H1 (cell line): ENCODE measurements around the gene LMTK2. TPM values are rescaled to one million over a fixed set of nuclear protein-coding genes. Genes with fewer than 3 reads are reported as not detected.

Source experiments
- CTCF ChIA-PET: fragments of 300-600 bp; sonication (Branson Sonifier 250); formaldehyde crosslinking; loops from one replicate; lab custom pipeline; 2021; ENCODE audit not compliant: partially characterized antibody; lab: Charles Lee
- POLR2A ChIA-PET: fragments of 300-600 bp; sonication (Branson Sonifier 250); formaldehyde crosslinking; loops from one replicate; lab custom pipeline; 2021; ENCODE audit warnings: inconsistent platforms; ENCODE audit not compliant: partially characterized antibody; lab: Charles Lee
- DNase-seq, 2 experiments: peaks; one replicate each; pipeline versions ENCODE4 v3.0.0 to v3.0.0-alpha.2; 2010 to 2022; ENCODE audit warnings: low spot score in 2 of 2, low read depth in 1 of 2, mixed read lengths in 1 of 2
- FAIRE-seq: peaks from 2 replicates; lab custom pipeline; 2011; peaks lifted over from hg19 to GRCh38; lab: Jason Lieb, UNC
- H2AFZ ChIP-seq: 2 replicates; pipeline ENCODE4 v1.8.1; 2012; ENCODE audit warnings: low read length, inconsistent platforms
- H2AK5ac ChIP-seq: 2 replicates; pipeline ENCODE4 v1.6.1; 2013; ENCODE audit warnings: low read depth, low read length
- H2BK120ac ChIP-seq: replicated peaks from 2 replicates; pipeline ENCODE3; 2013; ENCODE audit warnings: low read depth, low read length, inconsistent platforms
- H2BK12ac ChIP-seq: 2 replicates; pipeline ENCODE4 v1.6.1; 2013; ENCODE audit warnings: low read depth, low read length
- H2BK15ac ChIP-seq: 2 replicates; pipeline ENCODE4 v1.6.1; 2013; ENCODE audit warnings: low read length
- H2BK20ac ChIP-seq: 2 replicates; pipeline ENCODE4 v1.6.1; 2013; ENCODE audit warnings: low read length
- H2BK5ac ChIP-seq: 2 replicates; pipeline ENCODE4 v1.6.1; 2013; ENCODE audit warnings: low read depth, low read length
- H3K14ac ChIP-seq: 2 replicates; pipeline ENCODE4 v1.6.1; 2013; ENCODE audit warnings: inconsistent platforms; ENCODE audit not compliant: insufficient read length
- H3K18ac ChIP-seq: 2 replicates; pipeline ENCODE4 v1.6.1; 2013; ENCODE audit warnings: low read length; ENCODE audit errors: extremely low read depth
- H3K23ac ChIP-seq: 2 replicates; pipeline ENCODE4 v1.6.1; 2013; ENCODE audit warnings: inconsistent platforms; ENCODE audit not compliant: insufficient read length
- H3K23me2 ChIP-seq: 2 replicates; pipeline ENCODE4 v1.6.1; 2013; ENCODE audit warnings: low read depth, low read length
- H3K27ac ChIP-seq: 2 replicates; pipeline ENCODE4 v1.6.1; 2011; ENCODE audit warnings: low read depth, low read length, inconsistent platforms
- H3K27me3 ChIP-seq, 4 experiments: replicated peaks in 1 of 4; 1 replicate in 1 of 4; 2 replicates in 3 of 4; pipeline versions ENCODE4 v1.6.1 to v1.8.1; 2011 to 2013; ENCODE audit warnings: low read length in 3 of 4, mild to moderate bottlenecking in 3 of 4, inconsistent platforms in 2 of 4, mixed read lengths in 2 of 4, moderate library complexity in 1 of 4; ENCODE audit not compliant: control insufficient read depth in 3 of 4, insufficient read depth in 3 of 4; ENCODE audit errors: extremely low read depth in 1 of 4
- H3K36me3 ChIP-seq, 4 experiments: 2 replicates each; pipeline versions ENCODE4 v1.6.1 to v1.8.1; 2011 to 2013; ENCODE audit warnings: mild to moderate bottlenecking in 4 of 4, low read length in 3 of 4, moderate library complexity in 2 of 4, control low read depth in 1 of 4, inconsistent platforms in 1 of 4; ENCODE audit not compliant: insufficient read depth in 4 of 4, control insufficient read depth in 2 of 4
- H3K4ac ChIP-seq: replicated peaks from 2 replicates; pipeline ENCODE3; 2013; ENCODE audit warnings: low read length, low read depth, mixed read lengths, inconsistent platforms; ENCODE audit not compliant: insufficient read length
- H3K4me1 ChIP-seq, 4 experiments: replicated peaks in 1 of 4; 1 replicate in 1 of 4; 2 replicates in 3 of 4; pipeline versions ENCODE4 v1.6.1 to v1.8.1; 2011 to 2013; ENCODE audit warnings: low read length in 3 of 4, inconsistent platforms in 2 of 4, mixed read lengths in 1 of 4; ENCODE audit not compliant: insufficient read depth in 4 of 4, control insufficient read depth in 3 of 4
- H3K4me2 ChIP-seq, 2 experiments: 2 replicates each; pipeline versions ENCODE4 v1.6.1 to v1.8.1; 2011 to 2013; ENCODE audit warnings: low read depth in 2 of 2, low read length in 2 of 2, control low read depth in 1 of 2, inconsistent platforms in 1 of 2, mild to moderate bottlenecking in 1 of 2; ENCODE audit not compliant: insufficient read depth in 1 of 2
- H3K4me3 ChIP-seq, 4 experiments: fragments of 200-600, 300-600 bp in 1 of 4; sonication (generic), shearing (Covaris generic), sonication (Bioruptor Twin) in 1 of 4; 2 replicates each; pipeline versions ENCODE4 v1.5.1 to v1.8.1; 2011 to 2016; ENCODE audit warnings: low read length in 4 of 4, low read depth in 3 of 4, control low read depth in 2 of 4, inconsistent platforms in 2 of 4, mild to moderate bottlenecking in 2 of 4, mixed read lengths in 1 of 4, moderate library complexity in 1 of 4; ENCODE audit not compliant: insufficient read depth in 2 of 4; ENCODE audit errors: extremely low read depth in 1 of 4
- H3K56ac ChIP-seq: replicated peaks from 2 replicates; pipeline ENCODE3; 2013; ENCODE audit warnings: low read depth, mild to moderate bottlenecking, mixed read lengths, low read length, inconsistent platforms; ENCODE audit not compliant: insufficient read length
- H3K79me1 ChIP-seq: 2 replicates; pipeline ENCODE4 v1.6.1; 2013; ENCODE audit warnings: low read depth, low read length, control low read depth
- H3K79me2 ChIP-seq, 2 experiments: 2 replicates each; pipeline versions ENCODE4 v1.6.1 to v1.8.1; 2012 to 2013; ENCODE audit warnings: low read length in 2 of 2, mild to moderate bottlenecking in 2 of 2, inconsistent platforms in 1 of 2; ENCODE audit not compliant: insufficient read depth in 2 of 2, control insufficient read depth in 1 of 2
- H3K9ac ChIP-seq, 4 experiments: replicated peaks in 1 of 4; 1 replicate in 1 of 4; 2 replicates in 3 of 4; pipeline versions ENCODE4 v1.6.1 to v1.8.1; 2011 to 2013; ENCODE audit warnings: low read depth in 3 of 4, low read length in 3 of 4, control low read depth in 2 of 4, mild to moderate bottlenecking in 2 of 4, moderate library complexity in 2 of 4, inconsistent platforms in 1 of 4; ENCODE audit errors: extremely low read depth in 1 of 4
- H3K9me3 ChIP-seq, 2 experiments: 2 replicates each; pipeline versions ENCODE4 v1.6.1 to v1.8.1; 2012 to 2013; ENCODE audit warnings: mild to moderate bottlenecking in 2 of 2, moderate library complexity in 2 of 2, control low read depth in 1 of 2, inconsistent platforms in 1 of 2, low read depth in 1 of 2, low read length in 1 of 2, mixed read lengths in 1 of 2; ENCODE audit not compliant: insufficient read depth in 2 of 2
- H4K20me1 ChIP-seq, 2 experiments: replicated peaks in 1 of 2; 2 replicates each; pipeline versions ENCODE3 to v1.8.1; 2011 to 2013; ENCODE audit warnings: inconsistent platforms in 2 of 2, low read length in 2 of 2, mild to moderate bottlenecking in 1 of 2; ENCODE audit not compliant: insufficient read depth in 2 of 2, control insufficient read depth in 1 of 2
- H4K5ac ChIP-seq: 2 replicates; pipeline ENCODE4 v1.6.1; 2013; ENCODE audit warnings: low read length, low read depth, mixed read lengths, inconsistent platforms; ENCODE audit not compliant: insufficient read length
- H4K8ac ChIP-seq: 2 replicates; pipeline ENCODE4 v1.8.0; 2013; ENCODE audit warnings: mild to moderate bottlenecking, moderate library complexity, low read length, inconsistent platforms; ENCODE audit not compliant: insufficient read depth; ENCODE audit errors: extremely low read depth
- H4K91ac ChIP-seq: replicated peaks from 2 replicates; pipeline ENCODE3; 2013; ENCODE audit warnings: low read length, mixed read lengths, inconsistent platforms; ENCODE audit not compliant: insufficient read length
- CHD2 ChIP-seq: IDR thresholded peaks from 2 replicates; pipeline ENCODE4 v1.6.1; 2012; ENCODE audit warnings: low read length, improper control_type of control experiment
- GABPA ChIP-seq: IDR thresholded peaks from 2 replicates; pipeline ENCODE4 v1.6.1; 2011; ENCODE audit warnings: mild to moderate bottlenecking, low read length, moderate library complexity, borderline replicate concordance; ENCODE audit not compliant: insufficient read depth
- GTF2F1 ChIP-seq: IDR thresholded peaks from 2 replicates; pipeline ENCODE4 v1.6.1; 2012; ENCODE audit warnings: low read depth, low read length, improper control_type of control experiment, borderline replicate concordance
- KDM4A ChIP-seq: IDR thresholded peaks from one replicate; pipeline ENCODE4 v1.7.1; 2012; ENCODE audit warnings: low read depth, mild to moderate bottlenecking, moderate library complexity, low read length, inconsistent platforms; ENCODE audit not compliant: severe bottlenecking
- MAX ChIP-seq: IDR thresholded peaks from 2 replicates; pipeline ENCODE4 v1.6.1; 2012; ENCODE audit warnings: inconsistent platforms
- POU5F1 ChIP-seq: IDR thresholded peaks from 2 replicates; pipeline ENCODE4 v1.6.1; 2011; ENCODE audit warnings: low read depth, mild to moderate bottlenecking, low read length, moderate library complexity
- RBBP5 ChIP-seq: IDR thresholded peaks from 2 replicates; pipeline ENCODE4 v1.7.1; 2012; ENCODE audit warnings: low read depth, mild to moderate bottlenecking, inconsistent platforms, low read length, moderate library complexity, borderline replicate concordance
- TCF12 ChIP-seq: IDR thresholded peaks from 2 replicates; pipeline ENCODE4 v1.6.1; 2011; ENCODE audit warnings: low read depth, mild to moderate bottlenecking, low read length
- ZNF274 ChIP-seq: IDR thresholded peaks from 2 replicates; pipeline ENCODE4 v1.7.0; 2012; ENCODE audit warnings: low read length, borderline replicate concordance; ENCODE audit errors: extremely low read depth
- WGBS, 2 experiments: shearing (Covaris generic) in 1 of 2; methylation state at CpG; one replicate each; pipeline versions ENCODE4 v1.1.6 to v1.1.7; 2013 to 2015; ENCODE audit warnings: low lambda C conversion rate in 2 of 2, mixed read lengths in 2 of 2, inconsistent platforms in 1 of 2, low coverage in 1 of 2, missing lambda C conversion rate in 1 of 2; ENCODE audit not compliant: insufficient replicate concordance in 2 of 2, insufficient coverage in 1 of 2, insufficient read length in 1 of 2; ENCODE audit errors: extremely low coverage in 1 of 2, missing lambda C conversion rate in 1 of 2; 5-methylcytosine and 5-hydroxymethylcytosine counted together
- long read RNA-seq, 2 experiments: library from RNA in 1 of 2; library from capped mRNA in 1 of 2; stranded (forward); transcript quantifications; one replicate each; pipeline ENCODE4 v2.0.0, GENCODE V29; 2021; ENCODE audit warnings: inconsistent platforms in 1 of 2
- polyA minus RNA-seq, 3 experiments: library from RNA; depleted of rRNA, polyadenylated mRNA; stranded (reverse); fragments of >200 nt; gene quantifications; 1 replicate in 2 of 3; 2 replicates in 1 of 3; pipeline ENCODE4 v1.2.3, GENCODE V29; 2011
- polyA plus RNA-seq, 7 experiments: library from polyadenylated mRNA; depleted of rRNA in 3 of 7; stranded (reverse) in 5 of 7; unstranded in 2 of 7; fragments of >200 nt in 5 of 7; fragments of 200-250 nt in 2 of 7; gene quantifications; 1 replicate in 5 of 7; 2 replicates in 1 of 7; 4 replicates in 1 of 7; pipeline versions ENCODE4 v1.2.1 to v1.2.3, GENCODE V29; 2011 to 2013; ENCODE audit warnings: missing spikeins in 2 of 7, mixed read lengths in 2 of 7
- total RNA-seq: library from RNA; stranded (reverse); fragmentation: NEBNext Ultra II Directional; extraction: Animal tissue kit (Norgen Biotek cat#: 25700); gene quantifications from 2 replicates; pipeline ENCODE4 v1.2.1, GENCODE V29; 2021

The LMTK2 gene
- total RNA-seq (26.8 and 30.7 TPM in 2 replicates), polyA plus RNA-seq (2011; rRNA removed) (9.7 and 11.3 TPM in 2 replicates), polyA minus RNA-seq (2011; rRNA and poly(A)+ RNA removed) (18.6 and 20.3 TPM in 2 replicates)
- polyA plus RNA-seq (2011; cell fraction: cytosol; rRNA removed): 8.8 TPM
- 15.7 TPM for polyA plus RNA-seq (2011; cell fraction: nucleus; rRNA removed)
- 11.1 to 13.4 TPM (median 12.7 TPM) in 4 replicates for polyA plus RNA-seq (2012, experiment 1 of 2)
- polyA plus RNA-seq (2012, experiment 2 of 2): 3.1 TPM
- 17.8 TPM for polyA plus RNA-seq (2013, experiment 1 of 2)
- polyA plus RNA-seq (2013, experiment 2 of 2): 19.3 TPM
- polyA minus RNA-seq (2011; cell fraction: cytosol; rRNA and poly(A)+ RNA removed): 17.8 TPM
- 20.2 TPM for polyA minus RNA-seq (2011; cell fraction: nucleus; rRNA and poly(A)+ RNA removed)
- long read RNA-seq, experiment 1, partial matches to known transcripts: 2 of 13 reads
- long read RNA-seq, experiment 1, other reads (novel, unspliced or antisense): 11 of 13 reads
- long read RNA-seq, experiment 2: 0 reads

DNA sequence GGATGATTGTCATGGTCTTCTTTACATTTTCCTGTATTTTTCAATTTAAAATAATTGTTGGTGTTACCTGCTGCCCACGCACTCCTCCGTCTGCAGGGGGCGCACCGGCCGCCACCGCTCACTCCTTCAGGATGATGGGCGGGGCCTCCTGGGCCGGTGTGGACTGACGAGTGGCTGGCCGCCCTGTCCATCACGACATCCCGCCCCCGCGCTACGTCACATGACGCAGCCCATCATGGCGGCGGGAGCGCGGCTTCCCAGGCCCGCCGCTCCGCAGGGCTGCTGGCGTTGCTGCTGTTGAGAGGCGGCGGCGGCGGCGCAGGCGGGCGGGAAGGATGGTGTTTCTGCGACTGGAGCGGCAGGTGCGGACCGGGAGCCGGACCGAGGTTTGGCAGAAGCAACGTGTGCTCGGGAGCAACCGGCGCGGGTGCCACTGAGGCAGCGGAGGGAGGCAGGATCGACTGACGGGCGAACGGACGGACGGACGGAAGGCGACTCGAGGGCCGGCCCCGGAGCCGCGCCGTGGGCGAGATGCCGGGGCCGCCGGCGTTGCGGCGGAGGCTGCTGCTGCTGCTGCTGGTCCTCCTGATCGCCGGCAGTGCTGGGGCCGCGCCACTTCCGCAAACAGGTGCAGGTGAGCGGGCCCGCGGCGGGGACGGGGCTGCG, at the start of gene LMTK2:
Gene LMTK2 (plus strand): TSS at position 216 of the 666 bp plus-strand sequence. CDS start 316 bp downstream, at position 532.
- Histone ChIP-seq H2BK120ac (no peak within 1 kb of the TSS), H3K4me2 (peak within 1 kb of the TSS; percentile 83 to 88), H2AK5ac (no peak within 1 kb of the TSS), H3K4ac (no peak within 1 kb of the TSS), H3K36me3 (no peaks in the 10 kb centered on the region), H4K20me1 (peaks cover 3 to 5% of the 10 kb centered on the region in 2 experiments), H2BK5ac (peak within 1 kb of the TSS; percentile 68; the same call in 1 of the 2 replicates), H2AFZ (peak within 1 kb of the TSS; percentile 71; the same call in 1 of the 2 replicates), H3K9ac (peak within 1 kb of the TSS; percentile 71 to 95 (median 76)), H3K9me3 (peaks cover 2 to 6% of the 10 kb centered on the region in 2 experiments; a peak in 3 of 4 replicates), H4K5ac (peak within 1 kb of the TSS; percentile 80), H4K8ac (peak within 1 kb of the TSS; percentile 95; the same call in 1 of the 2 replicates), H3K56ac (peak within 1 kb of the TSS; percentile 62), H2BK12ac (no peak within 1 kb of the TSS), H2BK15ac (no peak within 1 kb of the TSS; the same call in 1 of the 2 replicates), H3K18ac (no peak within 1 kb of the TSS; the same call in 1 of the 2 replicates), H3K79me2 (peaks cover 4 to 44% of the 10 kb centered on the region in 2 experiments; a peak in 3 of 4 replicates), H3K79me1 (no peaks in the 10 kb centered on the region; the same call in 1 of the 2 replicates), H4K91ac (no peak within 1 kb of the TSS), H3K14ac (no peak within 1 kb of the TSS), H3K4me1 (peaks cover 2 to 11% (median 6%) of the 10 kb centered on the region in 4 experiments; a peak in 5 of 7 replicates), H3K27ac (peak within 1 kb of the TSS; percentile 75; the same call in 1 of the 2 replicates), H3K4me3 (peak within 1 kb of the TSS; percentile 86 to 88 (median 86)), H3K23me2 (no peaks in the 10 kb centered on the region), H2BK20ac (no peak within 1 kb of the TSS), H3K23ac (no peak within 1 kb of the TSS), H3K27me3 (no peaks in the 10 kb centered on the region)
- CTCF ChIA-PET: interaction anchor here (0.7 to 3.6 kb wide), 11 partner anchors 10 to 91 kb away, joined by 3 to 95 read pairs (median 5); no protein-coding TSS in a partner anchor
- FAIRE-seq: no peak
- peak; percentile 76 to 100 for DNase-seq
- POLR2A ChIA-PET: interaction anchor here (0.6 to 0.8 kb wide), 2 partner anchors 11 to 231 kb away, joined by 3 read pairs; no protein-coding TSS in a partner anchor
- WGBS, 2 experiments: 1% methylated on average over 65 of the region's 75 CpGs; no CpG with 5 or more reads in 1 of the 2 experiments
- no peak for TF ChIP-seq GTF2F1
- peak; percentile 94; the same call in 1 of the 2 replicates for TF ChIP-seq RBBP5
- peak; percentile 53 for TF ChIP-seq MAX
- TF ChIP-seq TCF12: no peak
- peak; percentile 92 for TF ChIP-seq KDM4A
- peak; percentile 85 for TF ChIP-seq CHD2
- TF ChIP-seq GABPA: no peak
- no peak for TF ChIP-seq ZNF274
- no peak for TF ChIP-seq POU5F1
